GM12892 (cell line): Measurements from ENCODE around the gene ZG16.

Experiments
- POLR2A ChIP-seq: IDR thresholded peaks from 2 replicates; pipeline ENCODE4 v1.6.1; 2011; ENCODE audit warnings: low read depth, low read length, control low read depth
- POLR2AphosphoS5 ChIP-seq: IDR thresholded peaks from 2 replicates; pipeline ENCODE4 v1.6.1; 2011; ENCODE audit warnings: low read depth, low read length, control low read depth

GRCh38 chr16:29805232-29806098, 27.4 kb downstream of the ZG16 start:
- TF ChIP-seq POLR2AphosphoS5, result peak; percentile 91
- TF ChIP-seq POLR2A, result peak; percentile 87
